Measurements from ENCODE around the gene TPD52L1.

The TPD52L1 gene

GRCh38 chr6:125230674-125231073, 77.1 kb downstream of the TPD52L1 start:
- H3K9me3 Mint-ChIP-seq = no peaks in the 10 kb centered on the region
- H3K27ac Mint-ChIP-seq = no peak overlapping the region
- no peaks in the 10 kb centered on the region for H3K36me3 Mint-ChIP-seq (ENCODE audit: low read depth)
- H3K27me3 Mint-ChIP-seq (ENCODE audit: low read depth, poor library complexity) = no peaks in the 10 kb centered on the region
- no peak overlapping the region for H3K4me3 Mint-ChIP-seq
- no peak for TF ChIP-seq CTCF (IDR thresholded peaks at IDR 0.05)
- peaks cover 24% of the 10 kb centered on the region for H3K4me1 Mint-ChIP-seq
- DNase-seq = no peak

- peaks cover 24% of the 10 kb centered on the region for H3K4me1 Mint-ChIP-seq
- no peaks in the 10 kb centered on the region for H3K36me3 Mint-ChIP-seq (ENCODE audit: low read depth)
- no peak for DNase-seq
- no peak for TF ChIP-seq CTCF (IDR thresholded peaks at IDR 0.05)
- H3K27ac Mint-ChIP-seq = no peak overlapping the region
- H3K27me3 Mint-ChIP-seq (ENCODE audit: low read depth, poor library complexity) = no peaks in the 10 kb centered on the region
- no peaks in the 10 kb centered on the region for H3K9me3 Mint-ChIP-seq
- no peak overlapping the region for H3K4me3 Mint-ChIP-seq
Observed at GRCh38 chr6:125231133-125231532, 77.6 kb downstream of the TPD52L1 start.

GRCh38 chr6:125231574-125232343, 78.2 kb downstream of the TPD52L1 start:
- H3K36me3 Mint-ChIP-seq (ENCODE audit: low read depth) = no peaks in the 10 kb centered on the region
- no peak overlapping the region for H3K27ac Mint-ChIP-seq
- no peak for TF ChIP-seq CTCF (IDR thresholded peaks at IDR 0.05)

GRCh38 chr6:125232466-125232865, 78.9 kb downstream of the TPD52L1 start:
- Mint-ChIP-seq H3K27ac (no peak overlapping the region), H3K36me3 (ENCODE audit: low read depth) (no peaks in the 10 kb centered on the region), H3K4me3 (no peak overlapping the region), H3K9me3 (no peaks in the 10 kb centered on the region), H3K27me3 (ENCODE audit: low read depth, poor library complexity) (no peaks in the 10 kb centered on the region), H3K4me1 (peaks cover 24% of the 10 kb centered on the region)
- no peak for TF ChIP-seq CTCF (IDR thresholded peaks at IDR 0.05)
- no peak for DNase-seq

More at GRCh38 chr6:125231574-125232343, 78.2 kb downstream of the TPD52L1 start:
- Mint-ChIP-seq H3K4me3 (no peak overlapping the region), H3K4me1 (peaks cover 24% of the 10 kb centered on the region), H3K9me3 (no peaks in the 10 kb centered on the region), H3K27me3 (ENCODE audit: low read depth, poor library complexity) (no peaks in the 10 kb centered on the region)
- DNase-seq = no peak

GRCh38 chr6:125233202-125233601, 79.6 kb downstream of the TPD52L1 start:
- Mint-ChIP-seq H3K36me3 (ENCODE audit: low read depth) (no peaks in the 10 kb centered on the region), H3K4me1 (peaks cover 24% of the 10 kb centered on the region), H3K27ac (no peak overlapping the region)

More at GRCh38 chr6:125233202-125233601, 79.6 kb downstream of the TPD52L1 start:
- Mint-ChIP-seq H3K4me3 (no peak overlapping the region), H3K27me3 (ENCODE audit: low read depth, poor library complexity) (no peaks in the 10 kb centered on the region), H3K9me3 (no peaks in the 10 kb centered on the region)
- DNase-seq = no peak
- no peak for TF ChIP-seq CTCF (IDR thresholded peaks at IDR 0.05)

All from nephron progenitor cell (in vitro differentiated cells).